HL-60 (cell line): Measurements from ENCODE around the gene PHLDB2.

ENCODE experiments used
- GABPA ChIP-seq: IDR thresholded peaks from 2 replicates; pipeline ENCODE4 v1.6.1; 2012; ENCODE audit warnings: low read depth
- POLR2AphosphoS5 ChIP-seq: IDR thresholded peaks from 2 replicates; pipeline ENCODE4 v1.6.1; 2012; ENCODE audit warnings: low read depth
- SPI1 ChIP-seq: IDR thresholded peaks from 2 replicates; pipeline ENCODE4 v1.6.1; 2012; ENCODE audit warnings: low read depth, mild to moderate bottlenecking, borderline replicate concordance
- TF ChIP-seq, protein P1 (sequence below): IDR thresholded peaks from one replicate; pipeline ENCODE4 v1.5.1; 2011; ENCODE audit warnings: low read length, control low read depth, inconsistent platforms; ENCODE audit not compliant: insufficient read depth
- TF ChIP-seq, protein P2 (sequence below): IDR thresholded peaks from 2 replicates; pipeline ENCODE4 v1.6.1; 2012; ENCODE audit warnings: low read depth; ENCODE audit not compliant: insufficient replicate concordance

DNA sequence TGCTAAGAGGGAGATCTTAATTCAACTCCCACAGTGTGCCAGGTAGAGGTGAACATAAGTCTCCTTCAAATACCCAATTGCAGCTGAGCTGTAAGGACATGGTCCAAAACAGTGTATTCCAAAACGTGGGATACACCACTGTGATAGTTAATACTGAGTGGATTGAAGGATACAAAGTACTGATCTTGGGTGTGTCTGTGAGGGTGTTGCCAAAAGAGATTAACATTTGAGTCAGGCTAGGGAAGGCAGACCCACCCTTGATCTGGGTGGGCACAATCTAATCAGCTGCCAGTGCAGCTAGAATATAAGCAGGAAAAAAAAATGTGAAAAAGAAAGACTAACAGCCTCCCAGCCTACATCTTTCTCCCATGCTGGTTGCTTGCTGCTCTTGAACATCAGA is 45.1 kb upstream of the PHLDB2 start:
- TF ChIP-seq, protein P1, sequence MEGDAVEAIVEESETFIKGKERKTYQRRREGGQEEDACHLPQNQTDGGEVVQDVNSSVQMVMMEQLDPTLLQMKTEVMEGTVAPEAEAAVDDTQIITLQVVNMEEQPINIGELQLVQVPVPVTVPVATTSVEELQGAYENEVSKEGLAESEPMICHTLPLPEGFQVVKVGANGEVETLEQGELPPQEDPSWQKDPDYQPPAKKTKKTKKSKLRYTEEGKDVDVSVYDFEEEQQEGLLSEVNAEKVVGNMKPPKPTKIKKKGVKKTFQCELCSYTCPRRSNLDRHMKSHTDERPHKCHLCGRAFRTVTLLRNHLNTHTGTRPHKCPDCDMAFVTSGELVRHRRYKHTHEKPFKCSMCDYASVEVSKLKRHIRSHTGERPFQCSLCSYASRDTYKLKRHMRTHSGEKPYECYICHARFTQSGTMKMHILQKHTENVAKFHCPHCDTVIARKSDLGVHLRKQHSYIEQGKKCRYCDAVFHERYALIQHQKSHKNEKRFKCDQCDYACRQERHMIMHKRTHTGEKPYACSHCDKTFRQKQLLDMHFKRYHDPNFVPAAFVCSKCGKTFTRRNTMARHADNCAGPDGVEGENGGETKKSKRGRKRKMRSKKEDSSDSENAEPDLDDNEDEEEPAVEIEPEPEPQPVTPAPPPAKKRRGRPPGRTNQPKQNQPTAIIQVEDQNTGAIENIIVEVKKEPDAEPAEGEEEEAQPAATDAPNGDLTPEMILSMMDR = no peak
- TF ChIP-seq POLR2AphosphoS5 (no peak), GABPA (no peak), SPI1 (no peak)
- TF ChIP-seq, protein P2, sequence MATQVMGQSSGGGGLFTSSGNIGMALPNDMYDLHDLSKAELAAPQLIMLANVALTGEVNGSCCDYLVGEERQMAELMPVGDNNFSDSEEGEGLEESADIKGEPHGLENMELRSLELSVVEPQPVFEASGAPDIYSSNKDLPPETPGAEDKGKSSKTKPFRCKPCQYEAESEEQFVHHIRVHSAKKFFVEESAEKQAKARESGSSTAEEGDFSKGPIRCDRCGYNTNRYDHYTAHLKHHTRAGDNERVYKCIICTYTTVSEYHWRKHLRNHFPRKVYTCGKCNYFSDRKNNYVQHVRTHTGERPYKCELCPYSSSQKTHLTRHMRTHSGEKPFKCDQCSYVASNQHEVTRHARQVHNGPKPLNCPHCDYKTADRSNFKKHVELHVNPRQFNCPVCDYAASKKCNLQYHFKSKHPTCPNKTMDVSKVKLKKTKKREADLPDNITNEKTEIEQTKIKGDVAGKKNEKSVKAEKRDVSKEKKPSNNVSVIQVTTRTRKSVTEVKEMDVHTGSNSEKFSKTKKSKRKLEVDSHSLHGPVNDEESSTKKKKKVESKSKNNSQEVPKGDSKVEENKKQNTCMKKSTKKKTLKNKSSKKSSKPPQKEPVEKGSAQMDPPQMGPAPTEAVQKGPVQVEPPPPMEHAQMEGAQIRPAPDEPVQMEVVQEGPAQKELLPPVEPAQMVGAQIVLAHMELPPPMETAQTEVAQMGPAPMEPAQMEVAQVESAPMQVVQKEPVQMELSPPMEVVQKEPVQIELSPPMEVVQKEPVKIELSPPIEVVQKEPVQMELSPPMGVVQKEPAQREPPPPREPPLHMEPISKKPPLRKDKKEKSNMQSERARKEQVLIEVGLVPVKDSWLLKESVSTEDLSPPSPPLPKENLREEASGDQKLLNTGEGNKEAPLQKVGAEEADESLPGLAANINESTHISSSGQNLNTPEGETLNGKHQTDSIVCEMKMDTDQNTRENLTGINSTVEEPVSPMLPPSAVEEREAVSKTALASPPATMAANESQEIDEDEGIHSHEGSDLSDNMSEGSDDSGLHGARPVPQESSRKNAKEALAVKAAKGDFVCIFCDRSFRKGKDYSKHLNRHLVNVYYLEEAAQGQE = no peak
